ENCODE results near the gene WT1. TPM values are rescaled to one million over a fixed set of nuclear protein-coding genes. Genes with fewer than 3 reads are reported as not detected.

Gene WT1
- polyA plus RNA-seq, 1 donor from 2014 or later = not detected

DNA sequence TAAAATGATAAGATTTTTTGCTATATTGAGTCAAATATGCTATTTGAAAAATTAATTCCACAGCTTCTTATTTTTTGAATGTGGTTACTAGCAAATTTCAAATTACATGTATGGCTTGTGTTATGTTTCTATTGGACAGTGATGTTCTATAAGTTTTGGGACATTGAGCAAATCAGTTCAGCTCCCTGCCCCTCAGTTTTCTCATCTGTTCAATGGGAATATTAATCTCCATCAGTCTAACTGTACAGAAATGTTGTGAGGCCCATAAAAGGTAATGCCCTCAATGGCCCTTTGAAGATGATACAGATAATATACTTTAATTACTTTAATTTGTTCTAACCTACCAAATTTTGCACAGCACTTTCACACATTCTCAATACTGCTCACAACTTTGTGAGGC is 15.2 kb downstream of the WT1 start:
- H3K27me3 ChIP-seq (ENCODE audit: insufficient read depth, low read depth, low read length) = peaks cover 16% of the 10 kb centered on the region
- no peak overlapping the region for H3K27ac ChIP-seq (ENCODE audit: low read length)
- H3K4me2 ChIP-seq (ENCODE audit: low read length) = no peak overlapping the region
- no peak overlapping the region for H3K4me3 ChIP-seq (ENCODE audit: low read length)
- H3K9me3 ChIP-seq (ENCODE audit: low read length) = no peaks in the 10 kb centered on the region
- no peaks in the 10 kb centered on the region for H4K20me1 ChIP-seq (ENCODE audit: insufficient read depth)
- H2AFZ ChIP-seq (ENCODE audit: low read depth, low read length) = no peak overlapping the region
- H3K9ac ChIP-seq (ENCODE audit: low read length) = no peak overlapping the region
- TF ChIP-seq EP300 (conservative IDR thresholded peaks at IDR 0.05; ENCODE audit: poor library complexity, severe bottlenecking) (no peak), SMC3 (conservative IDR thresholded peaks at IDR 0.05; ENCODE audit: poor library complexity) (no peak), EZH2 (IDR thresholded peaks at IDR 0.05; ENCODE audit: borderline replicate concordance, insufficient read depth, low read length, poor library complexity, severe bottlenecking) (no peak), MXI1 (conservative IDR thresholded peaks at IDR 0.05; ENCODE audit: poor library complexity, severe bottlenecking) (no peak), RAD21 (conservative IDR thresholded peaks at IDR 0.05) (no peak), TAF1 (IDR thresholded peaks at IDR 0.05; ENCODE audit: low read depth) (no peak), POLR2AphosphoS5 (IDR thresholded peaks at IDR 0.05) (no peak)
- TF ChIP-seq, protein P1, sequence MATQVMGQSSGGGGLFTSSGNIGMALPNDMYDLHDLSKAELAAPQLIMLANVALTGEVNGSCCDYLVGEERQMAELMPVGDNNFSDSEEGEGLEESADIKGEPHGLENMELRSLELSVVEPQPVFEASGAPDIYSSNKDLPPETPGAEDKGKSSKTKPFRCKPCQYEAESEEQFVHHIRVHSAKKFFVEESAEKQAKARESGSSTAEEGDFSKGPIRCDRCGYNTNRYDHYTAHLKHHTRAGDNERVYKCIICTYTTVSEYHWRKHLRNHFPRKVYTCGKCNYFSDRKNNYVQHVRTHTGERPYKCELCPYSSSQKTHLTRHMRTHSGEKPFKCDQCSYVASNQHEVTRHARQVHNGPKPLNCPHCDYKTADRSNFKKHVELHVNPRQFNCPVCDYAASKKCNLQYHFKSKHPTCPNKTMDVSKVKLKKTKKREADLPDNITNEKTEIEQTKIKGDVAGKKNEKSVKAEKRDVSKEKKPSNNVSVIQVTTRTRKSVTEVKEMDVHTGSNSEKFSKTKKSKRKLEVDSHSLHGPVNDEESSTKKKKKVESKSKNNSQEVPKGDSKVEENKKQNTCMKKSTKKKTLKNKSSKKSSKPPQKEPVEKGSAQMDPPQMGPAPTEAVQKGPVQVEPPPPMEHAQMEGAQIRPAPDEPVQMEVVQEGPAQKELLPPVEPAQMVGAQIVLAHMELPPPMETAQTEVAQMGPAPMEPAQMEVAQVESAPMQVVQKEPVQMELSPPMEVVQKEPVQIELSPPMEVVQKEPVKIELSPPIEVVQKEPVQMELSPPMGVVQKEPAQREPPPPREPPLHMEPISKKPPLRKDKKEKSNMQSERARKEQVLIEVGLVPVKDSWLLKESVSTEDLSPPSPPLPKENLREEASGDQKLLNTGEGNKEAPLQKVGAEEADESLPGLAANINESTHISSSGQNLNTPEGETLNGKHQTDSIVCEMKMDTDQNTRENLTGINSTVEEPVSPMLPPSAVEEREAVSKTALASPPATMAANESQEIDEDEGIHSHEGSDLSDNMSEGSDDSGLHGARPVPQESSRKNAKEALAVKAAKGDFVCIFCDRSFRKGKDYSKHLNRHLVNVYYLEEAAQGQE (IDR thresholded peaks at IDR 0.05; ENCODE audit: borderline replicate concordance) = no peak
- TF ChIP-seq, protein P2, sequence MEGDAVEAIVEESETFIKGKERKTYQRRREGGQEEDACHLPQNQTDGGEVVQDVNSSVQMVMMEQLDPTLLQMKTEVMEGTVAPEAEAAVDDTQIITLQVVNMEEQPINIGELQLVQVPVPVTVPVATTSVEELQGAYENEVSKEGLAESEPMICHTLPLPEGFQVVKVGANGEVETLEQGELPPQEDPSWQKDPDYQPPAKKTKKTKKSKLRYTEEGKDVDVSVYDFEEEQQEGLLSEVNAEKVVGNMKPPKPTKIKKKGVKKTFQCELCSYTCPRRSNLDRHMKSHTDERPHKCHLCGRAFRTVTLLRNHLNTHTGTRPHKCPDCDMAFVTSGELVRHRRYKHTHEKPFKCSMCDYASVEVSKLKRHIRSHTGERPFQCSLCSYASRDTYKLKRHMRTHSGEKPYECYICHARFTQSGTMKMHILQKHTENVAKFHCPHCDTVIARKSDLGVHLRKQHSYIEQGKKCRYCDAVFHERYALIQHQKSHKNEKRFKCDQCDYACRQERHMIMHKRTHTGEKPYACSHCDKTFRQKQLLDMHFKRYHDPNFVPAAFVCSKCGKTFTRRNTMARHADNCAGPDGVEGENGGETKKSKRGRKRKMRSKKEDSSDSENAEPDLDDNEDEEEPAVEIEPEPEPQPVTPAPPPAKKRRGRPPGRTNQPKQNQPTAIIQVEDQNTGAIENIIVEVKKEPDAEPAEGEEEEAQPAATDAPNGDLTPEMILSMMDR (IDR thresholded peaks at IDR 0.05; ENCODE audit: poor library complexity, severe bottlenecking) = no peak
- H3K9me2 ChIP-seq (ENCODE audit: insufficient read depth, low read length) = no peaks in the 10 kb centered on the region
- H3F3A ChIP-seq (ENCODE audit: insufficient read depth, low read length, poor library complexity, severe bottlenecking) = no peaks in the 10 kb centered on the region
- no peaks in the 10 kb centered on the region for H3K79me2 ChIP-seq (replicated peaks; ENCODE audit: insufficient read depth, low read length)
- H3K36me3 ChIP-seq (ENCODE audit: insufficient read depth, low read length) = no peaks in the 10 kb centered on the region

DNA sequence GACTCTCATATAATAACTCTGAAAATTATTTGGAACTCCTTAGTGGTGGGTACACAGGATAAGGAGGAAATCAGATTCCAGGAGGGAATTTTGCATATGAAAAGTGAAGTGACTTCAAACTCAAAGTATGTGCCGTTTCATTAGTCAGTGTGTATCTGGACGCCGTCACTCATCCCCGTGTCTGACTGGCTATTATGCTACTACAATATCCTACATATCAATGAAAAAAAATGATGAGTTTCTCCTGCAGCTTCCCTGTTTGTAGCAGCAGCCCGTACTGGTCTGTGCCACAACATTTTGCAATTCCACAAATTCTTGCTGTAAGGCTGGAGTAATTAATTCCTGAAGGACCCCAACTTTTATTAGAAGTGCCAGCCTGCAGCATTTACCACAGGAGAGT is 16.5 kb downstream of the WT1 start:
- peaks cover 4% of the 10 kb centered on the region for H3K27me3 ChIP-seq (ENCODE audit: insufficient read depth, low read depth, low read length)
- no peaks in the 10 kb centered on the region for H4K20me1 ChIP-seq (ENCODE audit: insufficient read depth)
- H3K36me3 ChIP-seq (ENCODE audit: insufficient read depth, low read length) = no peaks in the 10 kb centered on the region
- no peaks in the 10 kb centered on the region for H3K9me3 ChIP-seq (ENCODE audit: low read length)
- H3K9me2 ChIP-seq (ENCODE audit: insufficient read depth, low read length) = no peaks in the 10 kb centered on the region
- H3F3A ChIP-seq (ENCODE audit: insufficient read depth, low read length, poor library complexity, severe bottlenecking) = no peaks in the 10 kb centered on the region
- H3K79me2 ChIP-seq (replicated peaks; ENCODE audit: insufficient read depth, low read length) = no peaks in the 10 kb centered on the region
- H3K27ac ChIP-seq (ENCODE audit: low read length) = no peak overlapping the region
- no peak overlapping the region for H2AFZ ChIP-seq (ENCODE audit: low read depth, low read length)
- no peak overlapping the region for H3K9ac ChIP-seq (ENCODE audit: low read length)
- no peak overlapping the region for H3K4me3 ChIP-seq (ENCODE audit: low read length)
- no peak overlapping the region for H3K4me2 ChIP-seq (ENCODE audit: low read length)
- no peak for TF ChIP-seq SMC3 (conservative IDR thresholded peaks at IDR 0.05; ENCODE audit: poor library complexity)

DNA sequence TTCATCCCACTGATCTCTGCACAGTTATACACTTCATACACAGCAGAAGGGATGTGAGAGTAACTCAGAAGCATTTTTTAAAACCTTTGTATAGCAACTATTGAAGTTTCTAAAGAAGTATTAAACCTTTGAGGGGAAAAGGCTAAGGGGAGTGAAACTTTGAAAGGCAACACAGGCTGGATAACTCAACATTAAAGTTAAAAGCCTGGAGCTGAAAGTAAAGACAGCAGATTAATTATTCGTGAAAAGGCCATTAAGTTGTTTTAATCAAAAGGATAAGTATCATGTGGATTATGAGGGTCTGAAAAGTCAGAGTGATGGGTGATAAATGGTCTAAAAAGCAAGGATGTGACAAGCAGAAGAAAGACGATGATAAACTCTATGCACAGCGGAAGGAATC is 17.5 kb downstream of the WT1 start:
- peaks cover under 1% of the 10 kb centered on the region for H3K27me3 ChIP-seq (ENCODE audit: insufficient read depth, low read depth, low read length)

More for the DNA sequence above, 17.5 kb downstream of the WT1 start:
- Histone ChIP-seq H3K9me2 (ENCODE audit: insufficient read depth, low read length) (no peaks in the 10 kb centered on the region), H3K9ac (ENCODE audit: low read length) (no peak overlapping the region), H3K36me3 (ENCODE audit: insufficient read depth, low read length) (no peaks in the 10 kb centered on the region), H3F3A (ENCODE audit: insufficient read depth, low read length, poor library complexity, severe bottlenecking) (no peaks in the 10 kb centered on the region), H3K9me3 (ENCODE audit: low read length) (no peaks in the 10 kb centered on the region), H3K4me3 (ENCODE audit: low read length) (no peak overlapping the region), H3K4me2 (ENCODE audit: low read length) (no peak overlapping the region), H2AFZ (ENCODE audit: low read depth, low read length) (no peak overlapping the region), H3K27ac (ENCODE audit: low read length) (no peak overlapping the region), H4K20me1 (ENCODE audit: insufficient read depth) (no peaks in the 10 kb centered on the region), H3K79me2 (replicated peaks; ENCODE audit: insufficient read depth, low read length) (no peaks in the 10 kb centered on the region)
- TF ChIP-seq TAF1 (IDR thresholded peaks at IDR 0.05; ENCODE audit: low read depth) (no peak), MXI1 (conservative IDR thresholded peaks at IDR 0.05; ENCODE audit: poor library complexity, severe bottlenecking) (no peak), POLR2AphosphoS5 (IDR thresholded peaks at IDR 0.05) (no peak), RAD21 (conservative IDR thresholded peaks at IDR 0.05) (no peak), EZH2 (IDR thresholded peaks at IDR 0.05; ENCODE audit: borderline replicate concordance, insufficient read depth, low read length, poor library complexity, severe bottlenecking) (no peak), SMC3 (conservative IDR thresholded peaks at IDR 0.05; ENCODE audit: poor library complexity) (no peak), EP300 (conservative IDR thresholded peaks at IDR 0.05; ENCODE audit: poor library complexity, severe bottlenecking) (no peak)
- TF ChIP-seq, protein P1 (IDR thresholded peaks at IDR 0.05; ENCODE audit: borderline replicate concordance) = no peak
- TF ChIP-seq, protein P2 (IDR thresholded peaks at IDR 0.05; ENCODE audit: poor library complexity, severe bottlenecking) = no peak

Measured in neural cell (in vitro differentiated cells).